K562 (cell line): ENCODE results near the gene HBG1. TPM values are rescaled to one million over a fixed set of nuclear protein-coding genes. Genes with fewer than 3 reads are reported as not detected.

Source experiments
- CUX1 ChIP-seq: fragments of 200-800 bp; sonication (Bioruptor generic); IDR thresholded peaks from 2 replicates; pipeline ENCODE4 v1.6.1; 2016; ENCODE audit warnings: missing genetic modification characterization, missing compliant biosample characterization
- E2F1 ChIP-seq: sonication (generic); formaldehyde crosslinking; IDR thresholded peaks from 2 replicates; pipeline ENCODE4 v1.8.1; 2023; ENCODE audit warnings: mild to moderate bottlenecking, missing genetic modification reagents, moderate library complexity
- ERF ChIP-seq: fragments of 450-650 bp; formaldehyde crosslinking; IDR thresholded peaks from 2 replicates; pipeline ENCODE4 v1.4.0; 2020; ENCODE audit warnings: mild to moderate bottlenecking, mixed read lengths
- MCM7 ChIP-seq, 2 experiments: fragments of 450-650 bp; IDR thresholded peaks; 2 replicates each; pipeline ENCODE4 v1.6.1; 2016 to 2018
- NR1H2 ChIP-seq: sonication (generic); formaldehyde crosslinking; IDR thresholded peaks from 2 replicates; pipeline ENCODE4 v1.4.0; 2020; ENCODE audit warnings: mild to moderate bottlenecking, missing genetic modification reagents
- PML ChIP-seq: IDR thresholded peaks from 2 replicates; pipeline ENCODE4 v1.6.1; 2012; ENCODE audit warnings: low read length, inconsistent platforms
- SIX5 ChIP-seq, 2 experiments: IDR thresholded peaks; 2 replicates each; pipeline ENCODE4 v1.6.1; 2011; ENCODE audit warnings: low read length in 2 of 2, borderline replicate concordance in 1 of 2, low read depth in 1 of 2, mild to moderate bottlenecking in 1 of 2, moderate library complexity in 1 of 2; ENCODE audit not compliant: insufficient read depth in 1 of 2
- SMARCE1 ChIP-seq: fragments of 450-650 bp; IDR thresholded peaks from 2 replicates; pipeline ENCODE4 v1.7.1; 2016; ENCODE audit warnings: mild to moderate bottlenecking
- SNAPC5 ChIP-seq: fragments of 250-450 bp; sonication (Bioruptor Pico); IDR thresholded peaks from 2 replicates; pipeline ENCODE4 v1.8.0; 2021; ENCODE audit warnings: moderate library complexity, mild to moderate bottlenecking, inconsistent platforms
- TEAD1 ChIP-seq, 2 experiments: fragments of 450-650 bp in 1 of 2; sonication (generic) in 1 of 2; formaldehyde crosslinking; IDR thresholded peaks; 2 replicates each; pipeline versions ENCODE4 v1.4.0 to v1.8.0; 2020 to 2022; ENCODE audit warnings: mild to moderate bottlenecking in 2 of 2, missing genetic modification reagents in 1 of 2
- TFE3 ChIP-seq: fragments of 450-650 bp; formaldehyde crosslinking; IDR thresholded peaks from 2 replicates; pipeline ENCODE4 v1.4.0; 2020; ENCODE audit warnings: mild to moderate bottlenecking, mixed read lengths
- THAP12 ChIP-seq: fragments of 250-450 bp; sonication (Bioruptor Pico); IDR thresholded peaks from 2 replicates; pipeline ENCODE4 v1.9.0; 2021; ENCODE audit warnings: mild to moderate bottlenecking, inconsistent platforms
- ZNF12 ChIP-seq: sonication (generic); formaldehyde crosslinking; IDR thresholded peaks from 2 replicates; pipeline ENCODE4 v1.4.0; 2020; ENCODE audit warnings: mild to moderate bottlenecking, missing genetic modification reagents
- ZNF583 ChIP-seq: fragments of 250-450 bp; sonication (Bioruptor Pico); IDR thresholded peaks from 2 replicates; pipeline ENCODE4 v1.4.0; 2020
- ZNF639 ChIP-seq, 2 experiments: fragments of 200-800 bp in 1 of 2; sonication (Bioruptor generic) in 1 of 2; sonication (generic) in 1 of 2; formaldehyde crosslinking in 1 of 2; IDR thresholded peaks in 1 of 2; conservative IDR thresholded peaks in 1 of 2; 2 replicates each; pipeline versions ENCODE4 v1.5.0 to v1.6.1; 2016 to 2020; ENCODE audit warnings: missing compliant biosample characterization in 1 of 2, missing genetic modification characterization in 1 of 2, missing genetic modification reagents in 1 of 2
- polyA plus RNA-seq, 8 experiments: library from polyadenylated mRNA; depleted of rRNA in 4 of 8; stranded (reverse) in 5 of 8; unstranded in 3 of 8; fragments of >200 nt; fragmentation: Nextera tagmentation in 2 of 8; fragmentation: Illumina TruSeq in 1 of 8; extraction: Ambion mirVana in 2 of 8; extraction: Trizol in 1 of 8; gene quantifications; 2 replicates each; pipeline versions ENCODE4 v1.2.1 to v1.2.3, GENCODE V29; 2011 to 2014; ENCODE audit warnings: inconsistent platforms in 1 of 8, missing spikeins in 1 of 8
- total RNA-seq, 7 experiments: library from RNA; depleted of rRNA in 6 of 7; stranded (reverse); fragments of >200 nt in 6 of 7; fragmentation: Illumina TruSeq in 2 of 7; extraction: Trizol in 2 of 7; gene quantifications; 2 replicates each; pipeline versions ENCODE4 v1.2.1 to v1.2.3, GENCODE V29; 2011 to 2021; ENCODE audit warnings: low replicate concordance in 1 of 7

The HBG1 gene
- total and polyA plus RNA-seq, 9 of the 15 experiments (the other 6 are each of a cell fraction or from before 2014, with no cell fraction given), result 1,066 to 16,338 (median 4,898) TPM

- TF ChIP-seq E2F1 (CRISPR knock-in tag), result no peak
- TF ChIP-seq ZNF12 (CRISPR knock-in tag), result no peak
- 0 out of 2 replicates have a peak, but pooled peaks have one; percentile 44 for TF ChIP-seq CUX1 (CRISPR knock-in tag)
- TF ChIP-seq THAP12 (CRISPR knock-in tag), result no peak
- peak; percentile 33; the same call in 1 of the 2 replicates for TF ChIP-seq SMARCE1
- TF ChIP-seq SNAPC5 (CRISPR knock-in tag), result no peak
- peak; percentile 84 for TF ChIP-seq PML
- peak; percentile 64; the same call in 1 of the 2 replicates for TF ChIP-seq ZNF583 (CRISPR knock-in tag)
- no peak for TF ChIP-seq TFE3 (CRISPR knock-in tag)
- no peak for TF ChIP-seq MCM7 (IDR thresholded peaks at IDR 0.05)
- TF ChIP-seq TEAD1 (CRISPR knock-in tag; IDR thresholded peaks at IDR 0.05), result no peak
- TF ChIP-seq ZNF639 (CRISPR knock-in tag; conservative IDR thresholded peaks at IDR 0.05 in 1 of 2, IDR thresholded peaks at IDR 0.05 in 1 of 2), result peak in 1 of 2 experiments; percentile 33; a peak in 1 of 4 replicates
- TF ChIP-seq ERF, result no peak
- no peak for TF ChIP-seq NR1H2 (CRISPR knock-in tag)
- no peak for TF ChIP-seq SIX5 (IDR thresholded peaks at IDR 0.05; ENCODE audit: borderline replicate concordance in 1 of 2, insufficient read depth in 1 of 2, low read depth in 1 of 2, low read length in 2 of 2)
Observed at GRCh38 chr11:5284637-5285036, 35.0 kb upstream of the HBG1 start (continued).
